Vagina (tissue), 2 donors: ENCODE data around the gene GAS1. TPM values are rescaled to one million over a fixed set of nuclear protein-coding genes. Genes with fewer than 3 reads are reported as not detected.

ENCODE experiments used
- DNase-seq, 2 donors: peaks; one replicate each; pipeline ENCODE4 v3.0.0-alpha.2; 2017; ENCODE audit errors: extremely low spot score in 2 of 2
- H3K27ac ChIP-seq: fragments of 200-600 bp; sonication (generic); one replicate; pipeline ENCODE4 v1.5.1; 2019
- H3K27me3 ChIP-seq: fragments of 200-600 bp; sonication (generic); one replicate; pipeline ENCODE4 v1.5.1; 2019
- H3K36me3 ChIP-seq, 2 donors: fragments of 200-600 bp; sonication (generic); one replicate each; pipeline ENCODE4 v1.5.1; 2017 to 2019
- H3K4me1 ChIP-seq: fragments of 200-600 bp; sonication (generic); one replicate; pipeline ENCODE4 v1.5.1; 2019
- H3K4me3 ChIP-seq, 2 donors: fragments of 200-600 bp; sonication (generic); 1 replicate in 1 of 2; 2 replicates in 1 of 2; pipeline ENCODE4 v1.5.1; 2016 to 2019
- H3K9me3 ChIP-seq: fragments of 200-600 bp; sonication (generic); one replicate; pipeline ENCODE4 v1.5.1; 2019
- POLR2A ChIP-seq, 2 donors: fragments of 450-650 bp; IDR thresholded peaks; one replicate each; pipeline ENCODE4 v1.6.1; 2017; ENCODE audit warnings: antibody characterized with exemption in 2 of 2, mild to moderate bottlenecking in 2 of 2, moderate library complexity in 2 of 2
- POLR2AphosphoS5 ChIP-seq, 2 donors: sonication (generic); formaldehyde crosslinking; IDR thresholded peaks; one replicate each; pipeline ENCODE4 v1.9.0; 2017; ENCODE audit warnings: antibody characterized with exemption in 2 of 2, mild to moderate bottlenecking in 2 of 2, low read depth in 1 of 2; ENCODE audit not compliant: insufficient read depth in 1 of 2
- intact Hi-C: fragments of 100-400 bp; cut with DNase I; formaldehyde crosslinking; loops from one replicate; pipeline ENCODE4 v1.15.1; 2023
- total RNA-seq: library from RNA; depleted of rRNA; stranded (reverse); fragments of >200 nt; gene quantifications from one replicate; pipeline ENCODE4 v1.2.3, GENCODE V29; 2016
- TF ChIP-seq, protein P1 (sequence below), 3 experiments: fragments of 450-650 bp in 2 of 3; fragments of 200-600 bp in 1 of 3; sonication (generic) in 1 of 3; IDR thresholded peaks; one replicate each; pipeline ENCODE4 v1.5.1; 2017 to 2019; ENCODE audit warnings: antibody characterized with exemption in 3 of 3, mild to moderate bottlenecking in 2 of 3, moderate library complexity in 2 of 3

Gene GAS1
- total RNA-seq, 1 donor from 2014 or later, result 163 TPM

DNA sequence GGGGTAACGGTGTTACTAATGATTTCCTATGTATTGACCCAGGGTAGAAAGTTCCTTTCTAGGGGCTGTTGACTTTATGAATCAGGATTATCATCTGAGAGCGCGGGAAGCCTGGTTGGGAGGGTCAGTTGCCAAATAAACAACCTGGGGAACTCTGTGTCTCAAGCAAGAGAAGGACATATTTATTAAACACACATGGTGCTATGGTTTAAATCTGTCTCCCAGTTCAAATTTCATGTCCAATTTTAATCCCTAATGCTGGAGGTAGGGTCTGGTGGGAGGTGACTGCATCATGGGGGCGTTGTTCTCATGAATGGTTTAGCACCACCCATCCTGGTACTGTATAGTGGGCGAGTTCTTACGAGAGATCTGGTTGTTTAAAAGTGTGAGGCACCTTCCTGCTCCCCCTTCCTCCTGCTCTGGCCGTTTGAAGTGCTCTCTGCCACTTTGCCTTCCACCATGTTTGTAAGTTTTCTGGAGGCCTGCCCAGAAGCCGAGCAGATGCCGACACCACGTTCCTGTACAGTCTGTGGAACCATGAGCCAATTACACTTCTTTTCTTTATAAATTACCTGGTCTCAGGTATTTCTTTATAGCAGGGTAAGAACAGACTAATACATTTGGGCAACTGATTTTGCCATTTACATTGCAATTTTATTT, 19.7 kb upstream of the GAS1 start:
- Histone ChIP-seq H3K36me3 (no peaks in the 10 kb centered on the region), H3K27me3 (no peaks in the 10 kb centered on the region), H3K9me3 (no peaks in the 10 kb centered on the region), H3K27ac (no peak overlapping the region), H3K4me3 (no peak overlapping the region), H3K4me1 (no peaks in the 10 kb centered on the region)
- DNase-seq, result no peak
- intact Hi-C loops, result no loop called here
- TF ChIP-seq, protein P1, sequence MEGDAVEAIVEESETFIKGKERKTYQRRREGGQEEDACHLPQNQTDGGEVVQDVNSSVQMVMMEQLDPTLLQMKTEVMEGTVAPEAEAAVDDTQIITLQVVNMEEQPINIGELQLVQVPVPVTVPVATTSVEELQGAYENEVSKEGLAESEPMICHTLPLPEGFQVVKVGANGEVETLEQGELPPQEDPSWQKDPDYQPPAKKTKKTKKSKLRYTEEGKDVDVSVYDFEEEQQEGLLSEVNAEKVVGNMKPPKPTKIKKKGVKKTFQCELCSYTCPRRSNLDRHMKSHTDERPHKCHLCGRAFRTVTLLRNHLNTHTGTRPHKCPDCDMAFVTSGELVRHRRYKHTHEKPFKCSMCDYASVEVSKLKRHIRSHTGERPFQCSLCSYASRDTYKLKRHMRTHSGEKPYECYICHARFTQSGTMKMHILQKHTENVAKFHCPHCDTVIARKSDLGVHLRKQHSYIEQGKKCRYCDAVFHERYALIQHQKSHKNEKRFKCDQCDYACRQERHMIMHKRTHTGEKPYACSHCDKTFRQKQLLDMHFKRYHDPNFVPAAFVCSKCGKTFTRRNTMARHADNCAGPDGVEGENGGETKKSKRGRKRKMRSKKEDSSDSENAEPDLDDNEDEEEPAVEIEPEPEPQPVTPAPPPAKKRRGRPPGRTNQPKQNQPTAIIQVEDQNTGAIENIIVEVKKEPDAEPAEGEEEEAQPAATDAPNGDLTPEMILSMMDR (IDR thresholded peaks at IDR 0.05), result no peak
- TF ChIP-seq POLR2AphosphoS5 (IDR thresholded peaks at IDR 0.05; ENCODE audit: insufficient read depth in 1 of 2, low read depth in 1 of 2), result no peak
- no peak for TF ChIP-seq POLR2A (IDR thresholded peaks at IDR 0.05)

DNA sequence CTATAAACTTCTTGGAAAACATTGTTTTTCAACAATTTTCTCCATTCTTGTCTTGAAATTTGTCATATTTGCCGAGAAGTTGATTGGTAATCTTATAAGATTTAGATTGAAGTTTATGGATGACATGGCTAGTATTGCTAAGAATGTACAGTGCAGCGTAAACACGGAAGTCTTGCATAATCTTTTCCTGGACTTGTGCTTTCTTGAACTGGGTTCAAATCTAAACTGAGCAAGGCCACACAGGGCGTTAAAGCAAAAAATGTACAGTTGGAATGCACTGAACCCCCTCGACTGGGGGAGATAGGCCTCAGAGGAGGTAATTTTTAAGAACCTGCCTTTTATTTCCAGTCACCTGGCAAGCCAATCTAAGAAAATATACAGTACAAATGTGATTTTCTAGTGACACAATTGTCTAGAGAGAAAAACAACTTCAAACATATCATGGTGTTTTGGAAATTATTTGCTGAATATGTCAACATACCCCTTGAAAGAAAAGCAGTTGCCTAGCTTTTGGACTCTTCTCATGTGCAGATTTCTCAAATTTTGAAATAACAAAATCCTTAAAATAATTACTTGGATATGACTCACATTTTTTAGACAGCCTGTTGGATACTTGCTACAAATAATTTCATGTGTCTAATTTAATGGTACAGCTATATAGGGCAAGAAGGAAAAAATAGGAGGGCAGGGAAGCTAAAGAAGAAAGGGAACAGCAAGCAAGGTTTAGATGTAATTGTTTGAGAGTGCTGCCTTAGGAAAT, 18.5 kb upstream of the GAS1 start:
- Histone ChIP-seq H3K36me3 (no peaks in the 10 kb centered on the region), H3K4me1 (no peaks in the 10 kb centered on the region), H3K4me3 (no peak overlapping the region), H3K27me3 (no peaks in the 10 kb centered on the region), H3K27ac (no peak overlapping the region), H3K9me3 (no peaks in the 10 kb centered on the region)
- TF ChIP-seq POLR2AphosphoS5 (IDR thresholded peaks at IDR 0.05; ENCODE audit: insufficient read depth in 1 of 2, low read depth in 1 of 2), result no peak
- TF ChIP-seq POLR2A (IDR thresholded peaks at IDR 0.05), result no peak
- TF ChIP-seq, protein P1 (IDR thresholded peaks at IDR 0.05), result no peak
- DNase-seq, result no peak
- intact Hi-C loops, result no loop called here

DNA sequence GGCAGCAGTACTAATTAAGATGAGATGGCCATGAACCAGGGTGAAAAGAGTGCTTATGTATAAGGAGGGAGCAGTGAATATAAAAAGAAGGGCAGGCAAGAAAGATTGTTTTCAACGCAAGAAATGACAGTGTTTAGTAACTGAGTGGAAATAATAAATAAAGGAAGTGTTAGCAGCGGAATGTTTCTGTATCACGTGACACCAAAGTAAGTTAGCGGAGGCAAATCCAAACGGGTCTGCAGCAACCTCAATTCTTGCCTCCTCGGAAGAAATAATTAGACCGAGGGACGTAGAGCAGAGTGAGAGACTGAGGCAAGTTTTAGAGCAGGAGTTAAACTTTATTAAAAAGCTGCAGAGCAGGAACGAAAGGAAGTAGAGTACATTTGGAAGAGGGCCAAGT, 15.4 kb upstream of the GAS1 start:
- Histone ChIP-seq H3K36me3 (no peaks in the 10 kb centered on the region), H3K4me1 (no peaks in the 10 kb centered on the region), H3K27me3 (no peaks in the 10 kb centered on the region), H3K9me3 (no peaks in the 10 kb centered on the region), H3K4me3 (no peak overlapping the region), H3K27ac (no peak overlapping the region)
- intact Hi-C loops, result no loop called here
- DNase-seq, result no peak
- no peak for TF ChIP-seq POLR2A (IDR thresholded peaks at IDR 0.05)
- TF ChIP-seq, protein P1 (IDR thresholded peaks at IDR 0.05), result no peak

DNA sequence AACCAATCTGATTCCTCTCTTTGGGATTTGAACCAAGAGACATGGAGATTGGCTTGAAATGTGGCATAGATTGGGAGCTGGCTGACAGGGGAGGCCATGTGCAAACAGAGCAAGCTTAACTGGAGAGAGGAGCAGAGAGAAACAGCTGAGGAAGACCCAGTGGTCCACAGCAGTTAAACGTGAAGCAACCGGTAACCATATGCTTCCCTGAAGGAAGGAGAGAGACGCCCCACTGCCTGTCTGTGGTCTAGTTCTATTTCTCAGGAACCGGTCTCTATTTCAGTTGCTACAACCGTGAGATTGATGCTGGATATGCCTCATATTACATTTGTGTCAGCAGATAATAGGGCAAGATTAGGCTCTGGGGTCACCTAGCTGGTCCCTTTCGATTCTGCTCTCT, 13.6 kb upstream of the GAS1 start:
- H3K27ac ChIP-seq, result no peak overlapping the region
- no peaks in the 10 kb centered on the region for H3K36me3 ChIP-seq
- H3K27me3 ChIP-seq, result no peaks in the 10 kb centered on the region
- TF ChIP-seq POLR2A (IDR thresholded peaks at IDR 0.05) (no peak), POLR2AphosphoS5 (IDR thresholded peaks at IDR 0.05; ENCODE audit: insufficient read depth in 1 of 2, low read depth in 1 of 2) (no peak)
- TF ChIP-seq, protein P1 (IDR thresholded peaks at IDR 0.05), result no peak
- DNase-seq, result no peak
- intact Hi-C loops, result no loop called here
- H3K4me1 ChIP-seq, result no peaks in the 10 kb centered on the region
- H3K4me3 ChIP-seq, result no peak overlapping the region
- no peaks in the 10 kb centered on the region for H3K9me3 ChIP-seq

DNA sequence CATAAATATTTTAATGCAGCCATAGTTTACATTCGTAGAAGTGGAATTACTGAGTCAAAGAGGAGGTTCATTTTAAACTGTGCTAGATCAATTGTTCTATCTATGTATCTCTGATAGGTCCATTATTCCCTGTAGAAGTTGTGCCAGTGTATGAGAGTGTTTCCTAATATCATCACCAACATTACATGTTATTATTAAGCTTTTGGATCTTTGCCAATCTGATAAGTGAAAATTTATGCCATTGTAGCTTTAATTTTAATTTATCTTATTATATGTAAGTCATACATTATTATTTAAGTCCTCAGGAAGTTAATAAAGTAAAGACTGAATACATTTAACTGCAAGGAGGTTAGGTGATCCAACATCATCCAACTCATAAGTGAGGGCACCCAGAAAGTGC, 10.9 kb upstream of the GAS1 start:
- no peaks in the 10 kb centered on the region for H3K27me3 ChIP-seq
- no peaks in the 10 kb centered on the region for H3K9me3 ChIP-seq
- DNase-seq, result no peak
- intact Hi-C loops, result no loop called here
- no peak overlapping the region for H3K27ac ChIP-seq
- no peaks in the 10 kb centered on the region for H3K4me1 ChIP-seq
- no peak for TF ChIP-seq POLR2A (IDR thresholded peaks at IDR 0.05)
- TF ChIP-seq, protein P1 (IDR thresholded peaks at IDR 0.05), result no peak
- TF ChIP-seq POLR2AphosphoS5 (IDR thresholded peaks at IDR 0.05; ENCODE audit: insufficient read depth in 1 of 2, low read depth in 1 of 2), result no peak
- H3K36me3 ChIP-seq, result no peaks in the 10 kb centered on the region
- H3K4me3 ChIP-seq, result no peak overlapping the region
